ENCODE data around the gene ENPP6.
"Not testable (repeated sequence)": the region's sequence is repeated elsewhere in the genome, so short reads cannot be mapped to it uniquely, and the experiment has no call there.

ENPP6 gene

GRCh38 chr4:184235526-184235925, 17.9 kb upstream of the ENPP6 start:
- no peak for DNase-seq (ENCODE audit: low read depth, low spot score)

GRCh38 chr4:184234155-184234554, 16.5 kb upstream of the ENPP6 start:
- no peak for DNase-seq (ENCODE audit: low read depth, low spot score)

- DNase-seq (ENCODE audit: low read depth, low spot score) = no peak
Measured at GRCh38 chr4:184232975-184233374, 15.3 kb upstream of the ENPP6 start.

GRCh38 chr4:184232202-184232601, 14.5 kb upstream of the ENPP6 start:
- DNase-seq (ENCODE audit: low read depth, low spot score) = no peak

DNA sequence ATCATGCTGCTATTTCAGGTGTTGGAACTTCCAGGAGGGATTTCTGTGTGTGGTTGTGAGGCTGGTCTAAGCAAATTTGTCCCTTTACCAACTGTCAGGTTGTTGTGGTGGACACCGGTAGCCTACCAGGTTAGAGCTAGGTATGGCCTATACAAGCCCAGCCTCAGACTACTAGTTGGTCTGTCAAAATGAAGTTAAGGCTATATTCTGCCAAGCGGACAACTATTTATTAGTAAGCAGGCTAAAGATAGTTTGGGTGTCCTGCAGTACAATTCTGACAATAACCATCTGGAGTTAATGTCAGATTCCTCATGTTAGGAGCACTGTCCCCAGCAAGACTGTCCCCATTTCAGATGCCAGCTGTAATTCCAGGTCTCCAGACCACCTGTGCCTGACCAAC, 13.9 kb upstream of the ENPP6 start:
- DNase-seq (ENCODE audit: low read depth, low spot score) = no peak

DNA sequence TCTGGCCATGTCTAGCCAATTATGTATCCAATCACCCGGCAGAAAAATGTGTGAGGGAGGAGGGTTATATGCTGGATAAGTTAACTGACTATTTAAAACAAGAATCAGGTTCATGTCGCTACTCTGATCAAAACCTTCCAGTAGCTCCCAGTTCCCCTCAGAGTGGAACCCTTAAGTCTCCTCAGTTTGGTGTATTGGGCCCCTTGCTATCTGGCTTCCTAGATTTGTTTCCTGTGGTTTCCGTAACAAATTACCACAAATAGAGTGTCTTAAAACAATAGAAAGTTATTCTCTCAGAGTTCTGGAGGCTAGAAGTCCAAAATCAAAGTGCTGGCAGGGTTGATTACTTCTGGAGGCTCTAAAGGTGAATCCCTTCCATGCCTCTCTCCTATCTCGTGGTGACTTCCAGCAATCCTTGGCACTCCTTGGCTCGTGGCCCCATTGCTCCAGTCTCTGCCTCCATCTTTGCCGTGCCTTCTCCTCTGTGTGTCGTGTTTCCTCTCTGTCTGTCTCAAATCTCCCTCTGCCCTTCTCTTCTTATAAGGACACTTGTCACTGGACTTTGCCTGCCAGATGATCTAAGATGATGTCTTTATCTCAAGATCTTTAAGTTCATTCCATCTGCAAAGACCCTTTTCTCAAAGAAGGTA, 10.5 kb upstream of the ENPP6 start:
- no peak for DNase-seq (ENCODE audit: low read depth, low spot score)

- DNase-seq (ENCODE audit: low read depth, low spot score) = no peak
Measured at GRCh38 chr4:184216515-184216914, 1.2 kb downstream of the ENPP6 start.

DNA sequence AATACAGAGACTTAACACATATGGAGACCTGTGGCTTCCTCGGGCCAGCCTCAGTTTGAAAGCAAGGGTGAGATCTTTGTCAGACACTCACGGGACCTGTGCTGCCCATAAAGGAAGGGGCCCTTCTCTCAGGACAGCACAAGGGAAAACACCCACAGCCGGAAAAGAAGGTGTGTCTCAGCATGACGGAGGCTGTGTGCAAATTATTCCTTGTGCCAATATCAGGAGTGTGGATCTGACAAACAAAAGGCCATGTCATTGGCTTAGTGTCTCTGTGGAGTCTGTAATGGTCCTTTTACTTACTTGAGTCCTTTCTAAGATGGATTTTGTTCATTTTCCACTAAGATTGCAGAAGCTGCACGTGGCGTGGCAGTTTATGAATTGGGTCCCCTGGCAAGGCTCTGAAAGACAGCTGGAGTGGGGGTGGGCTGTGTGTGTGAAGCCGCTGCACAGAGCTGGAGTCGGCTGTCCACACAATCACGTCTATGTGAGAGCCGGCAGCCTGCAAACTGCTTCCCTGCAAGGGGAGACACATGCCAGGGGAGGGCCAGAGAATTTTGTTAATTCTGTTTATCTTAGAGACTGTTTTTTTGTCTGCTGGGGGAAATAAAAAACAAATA, 1.9 kb downstream of the ENPP6 start:
- DNase-seq (ENCODE audit: low read depth, low spot score) = no peak

DNA sequence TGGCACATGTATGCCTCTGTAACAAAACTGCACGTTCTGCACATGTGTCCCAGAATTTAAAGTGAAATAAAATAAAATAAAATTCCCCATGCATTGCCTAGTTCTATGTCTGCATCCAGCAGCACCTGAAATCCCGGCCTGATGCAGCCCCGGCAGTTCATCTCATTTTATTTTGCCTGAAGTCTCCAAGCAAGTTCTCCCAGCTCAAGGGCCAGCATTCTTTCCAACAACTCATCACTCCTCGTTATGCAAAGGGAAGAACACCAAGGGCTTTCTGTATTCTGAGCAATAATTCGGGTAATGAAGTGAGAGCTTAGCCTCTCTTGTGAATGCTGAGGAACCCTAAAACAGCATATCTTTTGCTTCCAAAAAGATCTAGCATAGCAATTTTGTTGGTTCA, 2.7 kb downstream of the ENPP6 start:
- DNase-seq (ENCODE audit: low read depth, low spot score) = no peak

- DNase-seq (ENCODE audit: low read depth, low spot score) = not testable (repeated sequence)
Measured at GRCh38 chr4:184207734-184208607, 9.7 kb downstream of the ENPP6 start.

DNA sequence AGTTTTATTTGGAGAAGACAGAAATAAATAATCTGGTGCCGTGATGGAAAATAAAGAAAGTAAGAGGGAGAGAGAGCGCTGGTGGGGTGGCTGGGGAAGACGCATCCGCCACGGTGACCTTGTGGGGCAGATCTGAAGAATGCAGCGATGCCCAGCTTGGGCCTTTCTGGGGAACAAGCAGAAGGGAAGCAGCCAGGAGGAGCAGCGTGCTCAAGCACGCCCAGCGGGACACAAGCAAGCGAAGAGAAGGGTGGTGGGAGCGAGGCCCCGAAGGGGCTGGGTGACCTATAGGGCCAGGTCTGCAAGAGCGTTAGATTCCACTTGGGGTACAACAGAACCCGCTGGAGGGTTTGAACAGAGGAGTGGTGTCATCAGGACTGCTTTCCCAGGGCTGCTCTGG, 12.4 kb downstream of the ENPP6 start:
- DNase-seq (ENCODE audit: low read depth, low spot score) = no peak

DNA sequence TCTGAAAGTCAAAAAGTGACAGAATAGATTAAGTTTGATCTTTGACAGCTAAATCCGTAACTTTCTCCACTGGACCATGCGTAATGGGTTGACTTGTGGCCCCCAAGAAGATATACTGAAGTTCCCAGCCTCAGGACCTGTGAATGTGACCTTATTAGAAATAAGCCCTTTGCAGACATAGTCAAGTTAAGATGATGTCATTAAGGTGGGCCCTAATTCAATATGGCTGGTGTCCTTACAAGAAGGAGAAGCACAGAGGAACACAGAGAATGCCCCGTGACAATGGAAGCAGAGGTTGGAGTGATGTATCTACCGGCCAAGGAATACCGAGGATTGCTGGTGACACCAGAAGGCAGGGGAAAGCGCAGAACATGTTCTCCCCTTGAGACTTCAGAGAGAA, 14.4 kb downstream of the ENPP6 start:
- DNase-seq (ENCODE audit: low read depth, low spot score) = no peak

DNA sequence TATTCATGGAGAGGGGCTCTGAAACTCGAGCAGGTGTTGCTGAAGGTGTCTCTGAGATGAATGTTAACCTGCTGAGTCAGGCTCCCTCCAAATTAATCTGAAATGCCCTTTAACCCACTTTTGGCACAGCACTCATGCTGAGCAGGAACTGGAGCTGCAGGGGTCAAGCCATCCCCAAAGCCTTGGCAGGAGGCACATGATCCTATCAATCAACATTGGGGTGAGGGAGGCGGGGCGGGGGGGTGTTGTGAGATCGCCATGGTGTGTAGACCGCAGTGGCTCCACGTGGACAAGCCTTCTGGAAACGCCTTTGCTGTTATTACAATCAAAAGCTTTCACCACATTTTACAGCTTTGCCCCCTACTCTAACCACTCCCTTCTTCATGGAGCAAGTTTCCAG, 16.5 kb downstream of the ENPP6 start:
- DNase-seq (ENCODE audit: low read depth, low spot score) = no peak

DNA sequence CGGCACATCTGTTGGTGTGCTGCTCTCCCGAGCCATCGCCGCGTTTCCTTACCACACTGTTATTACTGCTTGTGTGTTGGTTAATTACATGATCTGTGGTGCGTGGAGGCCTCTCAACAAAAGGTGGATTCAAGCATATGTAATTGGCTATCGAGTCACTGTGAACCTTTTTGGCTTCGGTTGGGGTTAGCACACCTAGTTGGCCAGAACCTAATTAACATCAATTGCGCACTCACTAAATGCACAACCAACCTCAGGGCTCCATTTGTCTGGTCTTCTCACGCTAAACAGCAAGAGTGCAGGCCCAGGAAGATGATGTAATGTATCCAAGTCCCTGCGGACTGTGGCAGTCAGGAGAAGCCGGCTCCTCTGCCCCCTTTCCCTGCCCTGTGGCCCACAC, 17.4 kb downstream of the ENPP6 start:
- DNase-seq (ENCODE audit: low read depth, low spot score) = no peak

- DNase-seq (ENCODE audit: low read depth, low spot score) = no peak
Measured at GRCh38 chr4:184199780-184200179, 17.9 kb downstream of the ENPP6 start.

- DNase-seq (ENCODE audit: low read depth, low spot score) = no peak
Measured at GRCh38 chr4:184198190-184198589, 19.5 kb downstream of the ENPP6 start.

DNA sequence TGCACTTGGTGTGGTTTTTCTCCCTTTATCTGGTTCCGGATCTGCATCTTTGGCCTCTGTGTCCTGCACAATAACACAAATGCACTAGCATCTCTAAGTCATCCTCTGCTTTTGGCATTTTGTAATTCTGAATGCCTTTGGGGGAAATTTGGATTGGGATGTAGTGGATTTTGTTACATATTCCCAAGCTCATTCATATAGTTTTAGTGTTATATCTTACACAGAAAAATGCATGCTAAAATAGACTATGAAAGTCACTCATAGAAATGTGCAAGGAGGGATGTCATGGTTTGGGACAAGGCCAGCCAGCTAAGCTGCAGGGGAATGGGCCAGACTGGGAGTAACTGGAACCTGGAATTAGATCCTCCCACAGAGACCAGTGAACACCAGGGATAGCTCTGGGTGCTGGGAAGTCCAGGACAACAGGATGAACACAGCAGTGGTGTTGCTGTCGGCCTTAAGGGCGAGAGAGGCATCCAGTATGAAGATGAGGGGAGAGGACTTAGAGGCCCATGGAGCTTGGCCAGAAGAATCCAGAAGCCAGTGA, 20.1 kb downstream of the ENPP6 start:
- DNase-seq (ENCODE audit: low read depth, low spot score) = no peak

- no peak for DNase-seq (ENCODE audit: low read depth, low spot score)
Measured at GRCh38 chr4:184196730-184197385, 20.8 kb downstream of the ENPP6 start.

- DNase-seq (ENCODE audit: low read depth, low spot score) = no peak
Measured at GRCh38 chr4:184193556-184194525, 23.8 kb downstream of the ENPP6 start.

GRCh38 chr4:184192933-184193332, 24.7 kb downstream of the ENPP6 start:
- no peak for DNase-seq (ENCODE audit: low read depth, low spot score)

DNA sequence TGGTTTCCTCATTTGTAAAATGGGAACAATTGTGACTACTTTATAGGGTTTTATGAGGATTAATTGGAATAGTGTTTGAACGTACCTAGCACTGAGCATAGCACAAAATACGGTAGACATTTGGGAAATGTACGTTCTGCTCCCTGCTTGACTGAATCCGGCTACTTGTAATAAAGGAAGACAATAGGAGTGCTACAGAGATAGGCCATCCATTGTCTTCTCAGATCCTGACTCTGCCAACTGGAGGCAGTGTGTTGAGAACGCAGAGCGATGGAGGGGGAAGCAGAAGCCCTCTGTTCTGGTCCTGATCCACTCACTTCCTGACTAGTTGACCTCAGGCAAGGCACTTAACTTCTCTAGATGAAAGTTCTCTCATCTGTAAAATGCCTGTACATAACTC, 26.4 kb downstream of the ENPP6 start:
- no peak for DNase-seq (ENCODE audit: low read depth, low spot score)

Measured in smooth muscle cell of the brain vasculature (primary cell).